Dedifferentiated amniotic fluid mesenchymal stem cell (primary cell): ENCODE results near the gene MMP14.

Experiments
- DNase-seq: peaks from one replicate; pipeline ENCODE4 v3.0.0-alpha.2; 2016; ENCODE audit errors: extremely low spot score

The MMP14 gene

DNA sequence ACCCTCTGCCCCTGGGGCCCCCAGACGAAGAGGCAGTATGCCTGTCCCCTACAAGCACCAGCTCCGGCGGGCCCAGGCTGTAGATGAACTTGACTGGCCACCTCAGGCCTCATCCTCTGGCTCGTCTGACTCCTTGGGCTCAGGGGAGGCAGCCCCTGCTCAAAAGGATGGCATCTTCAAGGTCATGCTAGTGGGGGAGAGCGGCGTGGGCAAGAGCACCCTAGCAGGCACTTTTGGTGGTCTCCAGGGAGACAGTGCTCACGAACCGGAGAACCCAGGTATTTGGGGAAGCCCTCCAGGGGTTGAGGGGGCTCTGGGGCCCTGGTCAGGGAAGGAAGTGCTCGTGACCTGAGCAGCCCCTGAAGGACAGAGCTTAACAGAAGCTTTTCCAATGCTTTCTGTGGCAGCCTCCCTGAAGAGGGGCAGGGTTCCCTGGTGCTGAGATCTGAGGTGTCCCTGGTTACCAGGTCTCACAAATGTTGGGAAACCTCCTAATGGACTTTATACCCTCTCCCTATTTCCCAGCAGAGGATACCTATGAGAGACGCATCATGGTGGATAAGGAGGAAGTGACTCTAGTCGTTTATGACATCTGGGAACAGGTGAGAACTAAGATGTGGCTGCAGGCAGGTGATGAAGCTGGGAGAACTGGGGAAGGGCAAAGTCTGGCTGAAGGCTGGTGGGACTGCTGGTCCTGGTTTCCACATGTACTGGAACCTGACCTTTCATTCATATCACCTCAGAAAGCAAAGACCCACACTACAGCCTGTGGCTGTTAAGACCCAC lies 48.5 kb downstream of the MMP14 start:
- no peak for DNase-seq

- DNase-seq, result no peak
These were observed 49.6 kb downstream of the MMP14 start for GRCh38 chr14:22885975-22886374.

- no peak for DNase-seq
These were observed 50.3 kb downstream of the MMP14 start for GRCh38 chr14:22886500-22887259.

DNA sequence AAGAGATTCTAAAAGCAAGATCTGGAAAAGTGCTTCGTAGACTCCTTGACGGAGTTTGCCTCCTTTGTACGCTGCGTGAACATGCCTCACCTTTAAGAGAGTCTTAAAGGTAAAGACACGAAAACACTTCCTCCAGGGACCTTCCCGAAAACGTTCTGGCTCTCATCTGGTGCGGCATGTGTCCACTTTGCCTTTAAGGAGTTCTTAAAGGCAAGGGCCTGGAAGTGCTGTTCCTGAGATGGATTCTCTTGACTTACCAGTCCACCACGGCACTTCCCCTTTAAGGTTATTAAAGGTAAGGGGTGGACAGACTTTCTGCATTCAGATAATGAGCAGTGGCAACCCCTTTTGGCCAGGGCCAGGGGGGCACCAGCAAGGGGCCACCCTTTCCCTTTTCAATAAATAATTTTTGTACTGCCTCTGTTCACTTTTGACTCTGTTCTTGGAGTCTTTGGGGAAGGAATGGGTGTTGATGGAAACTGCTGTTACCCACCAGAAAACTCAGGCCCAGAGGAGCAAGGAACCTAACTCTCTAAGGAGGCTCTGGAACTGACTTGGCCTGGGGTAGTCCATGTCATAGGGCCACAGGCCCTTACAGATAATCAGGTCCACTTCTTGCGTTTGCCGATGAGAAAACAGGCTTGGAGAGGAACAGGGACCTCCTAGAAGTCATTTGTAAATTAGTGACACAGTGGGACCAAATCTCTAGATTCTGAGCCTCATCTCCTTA lies 51.0 kb downstream of the MMP14 start:
- peak; percentile 25 for DNase-seq

DNA sequence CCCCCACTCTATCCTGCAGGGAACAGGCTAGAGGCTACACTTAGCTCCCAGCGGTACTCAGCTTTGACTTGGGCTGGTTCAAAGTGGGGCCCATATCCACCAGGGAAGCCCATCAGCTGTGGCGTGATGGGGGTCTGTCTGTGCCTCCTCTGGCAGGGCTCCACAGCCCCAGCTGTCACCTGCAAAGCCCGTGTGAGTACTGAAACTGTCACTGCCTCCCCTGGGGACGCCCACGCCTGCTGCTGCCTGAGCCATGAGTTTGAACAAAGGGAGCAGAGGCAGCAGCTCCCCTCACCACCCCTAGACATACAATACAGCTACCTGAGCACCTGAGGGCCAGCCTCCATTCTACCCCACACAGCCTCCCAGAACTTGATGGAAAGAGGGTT lies 51.6 kb downstream of the MMP14 start:
- no peak for DNase-seq

GRCh38 chr14:22888662-22889061 lies 52.3 kb downstream of the MMP14 start:
- no peak for DNase-seq

GRCh38 chr14:22890416-22890815 lies 54.0 kb downstream of the MMP14 start:
- no peak for DNase-seq

DNA sequence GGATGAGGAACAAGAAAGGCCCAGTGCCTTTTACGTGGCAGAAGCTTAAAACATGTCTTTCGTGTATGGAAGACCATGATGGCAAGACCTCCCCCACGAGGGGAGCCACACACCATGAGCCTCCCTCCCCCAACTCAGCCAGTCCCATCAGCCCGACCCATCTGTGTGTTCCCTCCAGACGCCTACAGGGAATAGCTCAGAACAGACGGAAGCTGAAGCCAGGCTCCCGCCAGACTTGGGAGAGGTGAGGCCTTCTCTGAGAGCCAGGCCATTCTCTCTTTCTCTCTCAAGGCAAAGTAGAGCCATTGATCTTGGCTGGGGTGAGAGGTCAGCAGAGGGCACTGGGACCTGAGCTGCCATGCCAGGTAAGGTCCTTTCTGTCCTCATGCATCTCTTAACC lies 56.1 kb downstream of the MMP14 start:
- no peak for DNase-seq

- DNase-seq, result no peak
These were observed 57.3 kb downstream of the MMP14 start for GRCh38 chr14:22893706-22894105.

- no peak for DNase-seq
These were observed 59.0 kb downstream of the MMP14 start for GRCh38 chr14:22895402-22895801.

- DNase-seq, result no peak
These were observed 60.0 kb downstream of the MMP14 start for GRCh38 chr14:22896356-22896755.

DNA sequence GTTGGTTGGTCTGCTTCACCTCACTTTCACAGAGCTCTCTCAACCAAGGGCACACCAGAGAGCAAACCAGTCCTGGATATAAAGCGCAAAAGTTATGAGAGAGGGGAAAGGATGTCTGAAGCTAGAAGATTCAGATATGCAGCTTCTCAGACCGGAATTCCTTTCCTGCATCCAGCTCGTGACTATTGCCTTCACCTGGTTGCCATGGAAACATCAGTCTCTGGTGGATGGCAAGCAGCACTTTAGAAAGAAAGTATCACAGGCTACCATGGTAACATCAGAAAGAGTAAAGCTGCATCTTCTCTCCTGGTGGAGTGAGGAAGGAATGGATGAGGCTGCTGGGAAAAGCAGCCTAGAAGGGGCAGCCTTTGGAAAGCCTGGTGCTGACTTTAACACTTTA lies 60.4 kb downstream of the MMP14 start:
- DNase-seq, result no peak

DNA sequence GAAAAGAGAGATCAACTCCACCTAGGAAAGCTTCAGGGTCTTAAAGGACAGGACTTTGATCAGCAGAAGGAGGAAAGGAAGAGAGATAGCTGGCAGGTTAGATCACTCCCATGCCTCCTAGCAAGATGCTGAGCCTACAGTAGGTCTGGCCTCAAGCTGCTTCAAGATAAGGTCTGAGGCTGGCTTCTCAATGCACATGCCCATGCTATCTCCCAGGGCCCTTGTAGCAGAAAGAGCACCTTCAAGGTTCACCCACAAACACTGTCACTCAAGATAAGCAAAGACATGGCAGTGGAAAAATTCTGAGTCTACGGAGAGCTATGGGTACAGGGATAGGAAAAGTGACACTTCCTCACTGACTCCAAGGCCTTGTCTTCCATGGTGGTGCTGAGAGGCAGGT lies 61.0 kb downstream of the MMP14 start:
- DNase-seq, result no peak
